Epithelial cell of proximal tubule (primary cell): Measurements from ENCODE around the gene CENPA. TPM values are rescaled to one million over a fixed set of nuclear protein-coding genes. Genes with fewer than 3 reads are reported as not detected.

Source experiments
- DNase-seq: peaks from one replicate; pipeline ENCODE4 v3.0.0-alpha.2; 2011; ENCODE audit warnings: low read depth
- H3K4me3 ChIP-seq: 2 replicates; pipeline ENCODE4 v1.5.1; 2011; ENCODE audit warnings: low read depth, mild to moderate bottlenecking, low read length
- CTCF ChIP-seq: conservative IDR thresholded peaks from 2 replicates; pipeline ENCODE4 v1.5.1; 2012; ENCODE audit warnings: low read depth, mild to moderate bottlenecking, low read length
- total RNA-seq: library from RNA; depleted of rRNA; stranded (reverse); fragments of >200 nt; gene quantifications from 2 replicates; pipeline ENCODE4 v1.2.3, GENCODE V29; 2015

CENPA gene
- total RNA-seq, 1 donor from 2014 or later: 24.4 TPM

- DNase-seq: no peak
- no peak for TF ChIP-seq CTCF
Measured at GRCh38 chr2:26778098-26778497, 7.8 kb upstream of the CENPA start.

GRCh38 chr2:26778507-26778906 lies 7.3 kb upstream of the CENPA start:
- no peak overlapping the region for H3K4me3 ChIP-seq
- DNase-seq: no peak
- no peak for TF ChIP-seq CTCF

More at GRCh38 chr2:26778098-26778497, 7.8 kb upstream of the CENPA start:
- no peak overlapping the region for H3K4me3 ChIP-seq

GRCh38 chr2:26780203-26780760 lies 5.6 kb upstream of the CENPA start:
- H3K4me3 ChIP-seq: no peak overlapping the region
- no peak for DNase-seq
- TF ChIP-seq CTCF: no peak

GRCh38 chr2:26782876-26783704 lies 2.8 kb upstream of the CENPA start:
- DNase-seq: no peak
- H3K4me3 ChIP-seq: no peak overlapping the region
- TF ChIP-seq CTCF: no peak

GRCh38 chr2:26784570-26785234 lies 1.2 kb upstream of the CENPA start:
- TF ChIP-seq CTCF: no peak
- peak overlapping the region; percentile 75 for H3K4me3 ChIP-seq
- DNase-seq: no peak

- TF ChIP-seq CTCF: no peak
- DNase-seq: no peak
Measured at GRCh38 chr2:26786207-26787028, 562 bp downstream of the CENPA start.

More at GRCh38 chr2:26786207-26787028, 562 bp downstream of the CENPA start:
- peak overlapping the region; percentile 75 for H3K4me3 ChIP-seq
